ENCODE data around the gene THSD4. TPM values are rescaled to one million over a fixed set of nuclear protein-coding genes. Genes with fewer than 3 reads are reported as not detected.

The THSD4 gene
- total and polyA plus RNA-seq, 2 experiments from 2014 or later, result 5.1 to 25.5 TPM

DNA sequence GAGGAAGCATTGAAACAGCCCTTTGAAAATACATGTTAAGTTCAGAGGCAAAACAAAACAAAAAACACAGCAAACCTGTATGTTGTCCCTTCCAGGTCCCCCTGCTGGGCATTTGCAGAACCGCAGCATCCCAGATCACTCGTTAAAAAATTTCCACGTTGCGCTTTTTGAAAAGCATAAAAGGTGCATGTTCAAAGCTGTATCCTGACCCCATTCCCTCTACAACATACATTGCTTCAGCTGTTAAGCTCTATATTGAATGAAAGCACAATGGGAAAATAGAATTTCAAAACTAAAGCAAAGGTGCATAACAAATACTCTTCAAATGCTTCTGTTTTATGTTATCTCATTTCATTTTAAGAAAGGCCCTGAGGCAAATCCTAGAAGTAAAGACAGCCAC, 328.3 kb downstream of the THSD4 start:
- Histone ChIP-seq H3K9me3 (ENCODE audit: low read depth) (no peaks in the 10 kb centered on the region), H3K4me1 (ENCODE audit: low read depth) (no peaks in the 10 kb centered on the region), H3K36me3 (no peaks in the 10 kb centered on the region), H3K27ac (no peak overlapping the region), H3K27me3 (no peaks in the 10 kb centered on the region), H3K4me3 (no peak overlapping the region)
- peak; percentile 62 to 63 for DNase-seq (ENCODE audit: low read depth in 1 of 2, low spot score in 1 of 2)
- TF ChIP-seq CTCF (IDR thresholded peaks at IDR 0.05; ENCODE audit: low read depth, low read length), result peak; percentile 90

GRCh38 chr15:71444032-71444810, 328.9 kb downstream of the THSD4 start:
- H3K27ac ChIP-seq, result no peak overlapping the region
- TF ChIP-seq CTCF (IDR thresholded peaks at IDR 0.05; ENCODE audit: low read depth, low read length), result no peak
- H3K36me3 ChIP-seq, result no peaks in the 10 kb centered on the region
- H3K4me1 ChIP-seq (ENCODE audit: low read depth), result peaks cover 5% of the 10 kb centered on the region
- H3K27me3 ChIP-seq, result no peaks in the 10 kb centered on the region
- H3K9me3 ChIP-seq (ENCODE audit: low read depth), result no peaks in the 10 kb centered on the region
- H3K4me3 ChIP-seq, result no peak overlapping the region
- DNase-seq (ENCODE audit: low read depth in 1 of 2, low spot score in 1 of 2), result no peak

DNA sequence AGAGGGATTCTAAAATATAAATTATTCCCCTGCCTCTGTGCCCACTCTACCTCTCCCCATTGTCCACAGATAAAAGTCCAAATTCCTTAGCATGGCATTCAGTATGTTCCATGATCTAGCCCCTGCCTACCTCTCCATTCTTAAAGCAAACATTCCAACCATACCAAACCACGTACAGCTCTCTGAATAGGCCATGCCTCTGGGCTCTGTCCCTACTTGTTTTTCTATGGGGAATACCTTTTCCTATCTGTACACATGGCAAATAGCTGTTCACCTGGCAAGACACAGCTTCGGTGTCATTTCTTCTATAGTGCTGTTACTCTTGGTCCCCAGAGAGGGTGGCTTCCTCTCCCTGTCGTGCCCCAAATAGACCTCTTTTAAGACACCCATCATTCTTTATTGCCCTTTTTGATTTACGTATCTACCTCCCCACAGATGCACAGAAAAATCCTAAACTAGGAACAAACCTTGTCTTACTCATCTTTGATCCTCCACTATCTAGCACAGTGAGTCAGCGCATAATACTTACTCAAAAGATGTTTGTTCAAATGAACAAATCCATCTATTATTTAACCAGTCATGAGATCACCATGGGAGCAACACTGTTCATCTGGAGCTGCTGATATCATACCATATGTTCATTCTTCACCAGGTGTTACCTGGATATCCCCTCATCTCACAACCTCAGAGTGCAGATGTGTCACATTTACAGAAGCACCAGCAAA, 329.8 kb downstream of the THSD4 start:
- H3K36me3 ChIP-seq, result no peaks in the 10 kb centered on the region
- DNase-seq (ENCODE audit: low read depth in 1 of 2, low spot score in 1 of 2), result peak in 1 of 2 donors; percentile 29
- H3K27ac ChIP-seq, result no peak overlapping the region

GRCh38 chr15:71447328-71448250, 332.3 kb downstream of the THSD4 start:
- Histone ChIP-seq H3K4me1 (ENCODE audit: low read depth) (peaks cover 6% of the 10 kb centered on the region), H3K9me3 (ENCODE audit: low read depth) (no peaks in the 10 kb centered on the region), H3K27ac (no peak overlapping the region), H3K36me3 (no peaks in the 10 kb centered on the region), H3K27me3 (no peaks in the 10 kb centered on the region), H3K4me3 (no peak overlapping the region)
- TF ChIP-seq CTCF (IDR thresholded peaks at IDR 0.05; ENCODE audit: low read depth, low read length), result no peak
- DNase-seq (ENCODE audit: low read depth in 1 of 2, low spot score in 1 of 2), result no peak

More for the DNA sequence above, 329.8 kb downstream of the THSD4 start:
- Histone ChIP-seq H3K9me3 (ENCODE audit: low read depth) (no peaks in the 10 kb centered on the region), H3K4me1 (ENCODE audit: low read depth) (peaks cover 6% of the 10 kb centered on the region), H3K4me3 (no peak overlapping the region), H3K27me3 (no peaks in the 10 kb centered on the region)
- TF ChIP-seq CTCF (IDR thresholded peaks at IDR 0.05; ENCODE audit: low read depth, low read length), result no peak

DNA sequence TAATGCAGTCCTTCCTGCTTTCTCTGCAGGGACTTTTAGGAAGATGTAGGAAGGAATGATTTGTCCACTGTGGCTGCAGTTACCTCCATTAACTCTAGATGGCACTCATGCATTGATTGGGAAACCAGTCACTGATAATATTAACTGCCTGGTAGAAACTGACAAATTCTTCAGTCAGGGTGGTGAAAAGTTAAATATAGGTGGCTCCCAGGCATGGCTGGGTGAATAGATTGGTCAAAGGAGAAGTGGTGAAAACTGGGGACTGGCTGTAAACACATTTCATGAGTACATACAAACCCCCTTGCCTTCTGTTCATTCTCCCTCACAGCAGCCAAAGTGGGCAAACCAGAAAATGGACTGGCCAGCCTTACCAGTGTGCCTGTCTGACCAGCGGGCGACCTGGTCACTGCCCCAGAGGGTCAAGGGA, 333.4 kb downstream of the THSD4 start:
- Histone ChIP-seq H3K27ac (no peak overlapping the region), H3K27me3 (no peaks in the 10 kb centered on the region), H3K36me3 (no peaks in the 10 kb centered on the region), H3K9me3 (ENCODE audit: low read depth) (no peaks in the 10 kb centered on the region), H3K4me1 (ENCODE audit: low read depth) (peaks cover 10% of the 10 kb centered on the region), H3K4me3 (no peak overlapping the region)
- peak; percentile 87 for TF ChIP-seq CTCF (IDR thresholded peaks at IDR 0.05; ENCODE audit: low read depth, low read length)
- peak; percentile 74 to 79 for DNase-seq (ENCODE audit: low read depth in 1 of 2, low spot score in 1 of 2)

Data from cardiac muscle cell (in vitro differentiated cells and primary cell).